Mononuclear cell (primary cell): ENCODE measurements around the gene GLOD5. TPM values are rescaled to one million over a fixed set of nuclear protein-coding genes. Genes with fewer than 3 reads are reported as not detected.

Experiments used
- H3K27me3 ChIP-seq: 2 replicates; pipeline ENCODE4 v1.6.0; 2011; ENCODE audit warnings: low read length, control low read depth; ENCODE audit not compliant: insufficient read depth
- H3K4me1 ChIP-seq: 2 replicates; pipeline ENCODE4 v1.5.1; 2011; ENCODE audit warnings: mild to moderate bottlenecking, low read length, control low read depth; ENCODE audit not compliant: insufficient read depth
- H3K4me3 ChIP-seq: 2 replicates; pipeline ENCODE4 v1.5.1; 2011; ENCODE audit warnings: mild to moderate bottlenecking, low read length, moderate library complexity
- H3K9me3 ChIP-seq: 2 replicates; pipeline ENCODE4 v1.5.1; 2011; ENCODE audit warnings: low read depth, mild to moderate bottlenecking, control low read depth, low read length
- total RNA-seq: library from RNA; depleted of rRNA; stranded (reverse); fragments of >200 nt; gene quantifications from one replicate; pipeline ENCODE4 v1.2.3, GENCODE V29; 2012

GLOD5 gene
- total RNA-seq, 1 donor = not detected

- Histone ChIP-seq H3K27me3 (no peaks in the 10 kb centered on the region), H3K4me1 (peaks cover 7% of the 10 kb centered on the region), H3K9me3 (no peaks in the 10 kb centered on the region), H3K4me3 (no peak overlapping the region)
These were observed 19.7 kb upstream of the GLOD5 start for GRCh38 chrX:48741834-48742233.

- Histone ChIP-seq H3K9me3 (no peaks in the 10 kb centered on the region), H3K4me3 (no peak overlapping the region), H3K4me1 (no peaks in the 10 kb centered on the region), H3K27me3 (no peaks in the 10 kb centered on the region)
These were observed 16.3 kb upstream of the GLOD5 start for GRCh38 chrX:48745222-48745621.

- H3K27me3 ChIP-seq = no peaks in the 10 kb centered on the region
- H3K4me3 ChIP-seq = no peak overlapping the region
- H3K4me1 ChIP-seq = no peaks in the 10 kb centered on the region
- no peaks in the 10 kb centered on the region for H3K9me3 ChIP-seq
These were observed 14.0 kb upstream of the GLOD5 start for GRCh38 chrX:48747415-48748016.

GRCh38 chrX:48749182-48749581 is 12.4 kb upstream of the GLOD5 start:
- H3K4me1 ChIP-seq = no peaks in the 10 kb centered on the region
- H3K4me3 ChIP-seq = no peak overlapping the region
- no peaks in the 10 kb centered on the region for H3K9me3 ChIP-seq
- no peaks in the 10 kb centered on the region for H3K27me3 ChIP-seq

- no peaks in the 10 kb centered on the region for H3K27me3 ChIP-seq
- no peak overlapping the region for H3K4me3 ChIP-seq
- no peaks in the 10 kb centered on the region for H3K9me3 ChIP-seq
- no peaks in the 10 kb centered on the region for H3K4me1 ChIP-seq
These were observed 10.2 kb upstream of the GLOD5 start for GRCh38 chrX:48751343-48751742.

GRCh38 chrX:48752498-48752897 is 9.0 kb upstream of the GLOD5 start:
- no peaks in the 10 kb centered on the region for H3K27me3 ChIP-seq
- H3K4me1 ChIP-seq = no peaks in the 10 kb centered on the region
- no peaks in the 10 kb centered on the region for H3K9me3 ChIP-seq
- H3K4me3 ChIP-seq = no peak overlapping the region

- H3K4me3 ChIP-seq = no peak overlapping the region
- no peaks in the 10 kb centered on the region for H3K4me1 ChIP-seq
- H3K9me3 ChIP-seq = no peaks in the 10 kb centered on the region
- H3K27me3 ChIP-seq = no peaks in the 10 kb centered on the region
These were observed 7.8 kb upstream of the GLOD5 start for GRCh38 chrX:48753708-48754228.

- Histone ChIP-seq H3K9me3 (no peaks in the 10 kb centered on the region), H3K27me3 (no peaks in the 10 kb centered on the region), H3K4me3 (no peak overlapping the region), H3K4me1 (no peaks in the 10 kb centered on the region)
These were observed 7.3 kb upstream of the GLOD5 start for GRCh38 chrX:48754238-48754637.

GRCh38 chrX:48769230-48769629 is 7.7 kb downstream of the GLOD5 start:
- H3K9me3 ChIP-seq = no peaks in the 10 kb centered on the region
- H3K4me1 ChIP-seq = no peaks in the 10 kb centered on the region
- no peak overlapping the region for H3K4me3 ChIP-seq
- H3K27me3 ChIP-seq = no peaks in the 10 kb centered on the region

GRCh38 chrX:48770296-48770695 is 8.7 kb downstream of the GLOD5 start:
- no peaks in the 10 kb centered on the region for H3K9me3 ChIP-seq
- no peak overlapping the region for H3K4me3 ChIP-seq
- no peaks in the 10 kb centered on the region for H3K27me3 ChIP-seq
- no peaks in the 10 kb centered on the region for H3K4me1 ChIP-seq

- H3K4me1 ChIP-seq = no peaks in the 10 kb centered on the region
- no peaks in the 10 kb centered on the region for H3K9me3 ChIP-seq
- no peak overlapping the region for H3K4me3 ChIP-seq
- H3K27me3 ChIP-seq = no peaks in the 10 kb centered on the region
These were observed 11.1 kb downstream of the GLOD5 start for GRCh38 chrX:48772602-48773001.

- Histone ChIP-seq H3K9me3 (no peaks in the 10 kb centered on the region), H3K4me3 (no peak overlapping the region), H3K27me3 (no peaks in the 10 kb centered on the region), H3K4me1 (no peaks in the 10 kb centered on the region)
These were observed 15.4 kb downstream of the GLOD5 start for GRCh38 chrX:48776818-48777439.

- Histone ChIP-seq H3K4me3 (no peak overlapping the region), H3K27me3 (no peaks in the 10 kb centered on the region), H3K9me3 (no peaks in the 10 kb centered on the region), H3K4me1 (no peaks in the 10 kb centered on the region)
These were observed 17.9 kb downstream of the GLOD5 start for GRCh38 chrX:48779399-48779798.

GRCh38 chrX:48781705-48782104 is 20.2 kb downstream of the GLOD5 start:
- H3K4me1 ChIP-seq = no peaks in the 10 kb centered on the region
- no peak overlapping the region for H3K4me3 ChIP-seq
- H3K27me3 ChIP-seq = no peaks in the 10 kb centered on the region
- H3K9me3 ChIP-seq = no peaks in the 10 kb centered on the region

GRCh38 chrX:48782216-48782615 is 20.7 kb downstream of the GLOD5 start:
- Histone ChIP-seq H3K4me3 (no peak overlapping the region), H3K4me1 (no peaks in the 10 kb centered on the region), H3K27me3 (no peaks in the 10 kb centered on the region), H3K9me3 (no peaks in the 10 kb centered on the region)

GRCh38 chrX:48782795-48783194 is 21.2 kb downstream of the GLOD5 start:
- H3K27me3 ChIP-seq = no peaks in the 10 kb centered on the region
- no peak overlapping the region for H3K4me3 ChIP-seq
- no peaks in the 10 kb centered on the region for H3K4me1 ChIP-seq
- no peaks in the 10 kb centered on the region for H3K9me3 ChIP-seq
